B cell (primary cell): Measurements from ENCODE around the gene TMEM37. TPM values are rescaled to one million over a fixed set of nuclear protein-coding genes. Genes with fewer than 3 reads are reported as not detected.

Experiments
- ATAC-seq: fragments of 200-7000 bp; cut with Tn5 transposase; one replicate; pipeline ENCODE4 v1.10.0; 2021; ENCODE audit warnings: low read depth, mild to moderate bottlenecking, moderate number of reproducible peaks, moderate library complexity
- CTCF ChIA-PET: fragments of 350-600 bp; sonication (Branson Sonifier 250); formaldehyde crosslinking; loops from one replicate; lab custom pipeline; 2021; ENCODE audit warnings: antibody characterized with exemption, inconsistent platforms; lab: Charles Lee
- POLR2A ChIA-PET: fragments of 350-600 bp; sonication (Branson Sonifier 250); formaldehyde crosslinking; loops from one replicate; lab custom pipeline; 2021; ENCODE audit warnings: antibody characterized with exemption; lab: Charles Lee
- DNase-seq: peaks from one replicate; pipeline ENCODE4 v3.0.0; 2013
- H2AFZ ChIP-seq: 2 replicates; pipeline ENCODE4 v1.6.1; 2012; ENCODE audit warnings: mild to moderate bottlenecking, low read depth, low read length; ENCODE audit not compliant: insufficient read depth, poor library complexity, severe bottlenecking
- H3K27ac ChIP-seq, 2 donors: 1 replicate in 1 of 2; 2 replicates in 1 of 2; pipeline ENCODE4 v1.5.1; 2012 to 2013; ENCODE audit warnings: low read length in 2 of 2, mild to moderate bottlenecking in 2 of 2, moderate library complexity in 1 of 2
- H3K27me3 ChIP-seq, 4 experiments: fragments of 200-600 bp in 1 of 4; sonication (generic) in 1 of 4; replicated peaks in 1 of 4; 1 replicate in 2 of 4; 2 replicates in 2 of 4; pipeline versions ENCODE4 v1.6.1 to v1.7.0; 2013 to 2016; ENCODE audit warnings: low read length in 3 of 4, mild to moderate bottlenecking in 2 of 4, mixed read lengths in 1 of 4, moderate library complexity in 1 of 4; ENCODE audit not compliant: insufficient read depth in 4 of 4, control insufficient read depth in 3 of 4; ENCODE audit errors: control extremely low read depth in 1 of 4
- H3K36me3 ChIP-seq, 2 experiments: replicated peaks in 1 of 2; 1 replicate in 1 of 2; 2 replicates in 1 of 2; pipeline versions ENCODE4 v1.6.1 to v1.7.1; 2013; ENCODE audit warnings: low read length in 1 of 2; ENCODE audit not compliant: insufficient read depth in 2 of 2, control insufficient read depth in 1 of 2; ENCODE audit errors: control extremely low read depth in 1 of 2, extremely low read depth in 1 of 2
- H3K4me1 ChIP-seq, 2 donors: fragments of 200-600 bp in 1 of 2; sonication (generic) in 1 of 2; 1 replicate in 1 of 2; 2 replicates in 1 of 2; pipeline versions ENCODE4 v1.5.1 to v1.6.1; 2013 to 2017; ENCODE audit warnings: low read length in 2 of 2; ENCODE audit not compliant: control insufficient read depth in 2 of 2, insufficient read depth in 2 of 2
- H3K4me2 ChIP-seq: replicated peaks from 2 replicates; pipeline ENCODE3; 2012; ENCODE audit warnings: mild to moderate bottlenecking, low read depth, low read length; ENCODE audit not compliant: poor library complexity, severe bottlenecking
- H3K4me3 ChIP-seq, 5 experiments: fragments of 200-600 bp in 1 of 5; sonication (generic) in 1 of 5; 1 replicate in 3 of 5; 2 replicates in 2 of 5; pipeline versions ENCODE4 v1.5.1 to v1.7.0; 2011 to 2016; ENCODE audit warnings: low read length in 4 of 5, mild to moderate bottlenecking in 4 of 5, low read depth in 2 of 5, control low read depth in 1 of 5, moderate library complexity in 1 of 5; ENCODE audit not compliant: insufficient read depth in 1 of 5; ENCODE audit errors: control extremely low read depth in 1 of 5, extremely low read depth in 1 of 5
- H3K79me2 ChIP-seq: fragments of 200-600 bp; sonication (generic); one replicate; pipeline ENCODE4 v1.6.0; 2016; ENCODE audit warnings: low read length; ENCODE audit not compliant: control insufficient read depth, insufficient read depth
- H3K9ac ChIP-seq: fragments of 200-600 bp; sonication (generic); 2 replicates; pipeline ENCODE4 v1.6.1; 2017; ENCODE audit warnings: mild to moderate bottlenecking, low read length, moderate library complexity
- H3K9me3 ChIP-seq, 3 donors: one replicate each; pipeline versions ENCODE4 v1.6.1 to v1.7.1; 2013; ENCODE audit warnings: low read length in 2 of 3; ENCODE audit not compliant: control insufficient read depth in 2 of 3, insufficient read depth in 1 of 3; ENCODE audit errors: control extremely low read depth in 1 of 3
- H4K20me1 ChIP-seq: 2 replicates; pipeline ENCODE4 v1.6.0; 2012; ENCODE audit warnings: mild to moderate bottlenecking, low read length; ENCODE audit not compliant: insufficient read depth, control insufficient read depth, poor library complexity, severe bottlenecking
- H3K27ac Mint-ChIP-seq: one replicate; pipeline ENCODE4 v1.8.0; 2021; ENCODE audit warnings: mixed read lengths
- H3K27me3 Mint-ChIP-seq: one replicate; pipeline ENCODE4 v1.8.0; 2021; ENCODE audit warnings: mixed read lengths
- H3K4me1 Mint-ChIP-seq: one replicate; pipeline ENCODE4 v1.8.0; 2021; ENCODE audit warnings: mixed read lengths
- H3K4me3 Mint-ChIP-seq: one replicate; pipeline ENCODE4 v1.8.0; 2021; ENCODE audit warnings: mixed read lengths
- H3K9me3 Mint-ChIP-seq: one replicate; pipeline ENCODE4 v1.8.0; 2022; ENCODE audit warnings: mixed read lengths; ENCODE audit not compliant: insufficient read depth
- CTCF ChIP-seq: fragments of 200-600 bp; IDR thresholded peaks from one replicate; pipeline ENCODE4 v1.8.0; 2022; ENCODE audit warnings: antibody characterized with exemption, mild to moderate bottlenecking
- EZH2 ChIP-seq: IDR thresholded peaks from 2 replicates; pipeline ENCODE4 v1.6.1; 2012; ENCODE audit warnings: borderline replicate concordance, low read depth, mild to moderate bottlenecking, moderate library complexity, low read length; ENCODE audit not compliant: insufficient read depth, poor library complexity, severe bottlenecking
- WGBS: methylation state at CpG from one replicate; pipeline ENCODE4 v1.1.5; 2013; ENCODE audit warnings: missing lambda C conversion rate; ENCODE audit not compliant: insufficient coverage; 5-methylcytosine and 5-hydroxymethylcytosine counted together
- intact Hi-C: fragments of 100-400 bp; cut with micrococcal nuclease; formaldehyde crosslinking; loops from one replicate; pipeline ENCODE4 v1.10.0; 2022
- polyA plus RNA-seq: library from polyadenylated mRNA; depleted of rRNA; stranded (reverse); fragments of >200 nt; gene quantifications from 2 replicates; pipeline ENCODE4 v1.2.3, GENCODE V29; 2012
- total RNA-seq, 2 donors: library from RNA; stranded (reverse); fragments of 120-200 nt in 1 of 2; gene quantifications; 1 replicate in 1 of 2; 2 replicates in 1 of 2; pipeline versions ENCODE4 v1.2.3 to v1.2.4, GENCODE V29; 2013 to 2022

Gene TMEM37
- total and polyA plus RNA-seq, 2 donors (not counting 1 experiment from before 2014, with no cell fraction given) = not detected

- ChIA-PET POLR2A (no interaction called here), CTCF (no interaction called here)
- H3K27me3 Mint-ChIP-seq = peaks cover 20% of the 10 kb centered on the region
- H3K4me1 Mint-ChIP-seq = peaks cover under 1% of the 10 kb centered on the region
- no peak overlapping the region for H3K4me2 ChIP-seq
- no peak overlapping the region for H3K9ac ChIP-seq
- ATAC-seq (no peak), DNase-seq (no peak)
- no peak for TF ChIP-seq EZH2
- TF ChIP-seq CTCF = no peak
- H3K27ac ChIP-seq = no peak overlapping the region
- H3K27me3 ChIP-seq = peaks cover 0 to 15% (median 0%) of the 10 kb centered on the region in 4 experiments
- no peaks in the 10 kb centered on the region for H3K36me3 ChIP-seq
- no peaks in the 10 kb centered on the region for H3K9me3 Mint-ChIP-seq
- H2AFZ ChIP-seq = no peak overlapping the region
- H3K4me1 ChIP-seq = no peaks in the 10 kb centered on the region
- no peak overlapping the region for H3K27ac Mint-ChIP-seq
- WGBS = 85% methylated on average over 14 of the region's 15 CpGs
- no peak overlapping the region for H3K4me3 Mint-ChIP-seq
- no peaks in the 10 kb centered on the region for H4K20me1 ChIP-seq
- intact Hi-C loops = loop anchor here (10.0 kb wide), 1 partner anchor 1355 kb away; the partner anchor contains the start of gene INSIG2
- H3K79me2 ChIP-seq = no peaks in the 10 kb centered on the region
- no peak overlapping the region for H3K4me3 ChIP-seq
- no peaks in the 10 kb centered on the region for H3K9me3 ChIP-seq
Measured at GRCh38 chr2:119439574-119440500, 8.2 kb downstream of the TMEM37 start.

- ChIA-PET CTCF (no interaction called here), POLR2A (no interaction called here)
- Histone ChIP-seq H3K36me3 (no peaks in the 10 kb centered on the region), H3K9ac (no peak overlapping the region), H3K27me3 (peaks cover 0 to 13% (median 0%) of the 10 kb centered on the region in 4 experiments), H3K9me3 (no peaks in the 10 kb centered on the region), H3K79me2 (no peaks in the 10 kb centered on the region), H4K20me1 (no peaks in the 10 kb centered on the region), H2AFZ (no peak overlapping the region), H3K4me2 (no peak overlapping the region), H3K4me3 (no peak overlapping the region), H3K4me1 (no peaks in the 10 kb centered on the region), H3K27ac (no peak overlapping the region)
- H3K27me3 Mint-ChIP-seq = peaks cover 16% of the 10 kb centered on the region
- no peak overlapping the region for H3K27ac Mint-ChIP-seq
- no peaks in the 10 kb centered on the region for H3K4me1 Mint-ChIP-seq
- ATAC-seq (no peak), DNase-seq (no peak)
- H3K4me3 Mint-ChIP-seq = no peak overlapping the region
- H3K9me3 Mint-ChIP-seq = no peaks in the 10 kb centered on the region
- 73% methylated on average over 1 of the region's 1 CpG for WGBS
- TF ChIP-seq CTCF = no peak
- TF ChIP-seq EZH2 = no peak
- intact Hi-C loops = no loop called here
Measured at GRCh38 chr2:119440501-119440870, 8.8 kb downstream of the TMEM37 start.
